C4-2B (cell line): ENCODE measurements around the gene ZNF366.

ENCODE experiments used
- CTCF ChIP-seq: fragments of 450-650 bp; conservative IDR thresholded peaks from 2 replicates; pipeline ENCODE4 v1.5.1; 2017; ENCODE audit warnings: mild to moderate bottlenecking
- ZFX ChIP-seq: fragments of 450-650 bp; IDR thresholded peaks from 2 replicates; pipeline ENCODE4 v1.6.1; 2017

DNA sequence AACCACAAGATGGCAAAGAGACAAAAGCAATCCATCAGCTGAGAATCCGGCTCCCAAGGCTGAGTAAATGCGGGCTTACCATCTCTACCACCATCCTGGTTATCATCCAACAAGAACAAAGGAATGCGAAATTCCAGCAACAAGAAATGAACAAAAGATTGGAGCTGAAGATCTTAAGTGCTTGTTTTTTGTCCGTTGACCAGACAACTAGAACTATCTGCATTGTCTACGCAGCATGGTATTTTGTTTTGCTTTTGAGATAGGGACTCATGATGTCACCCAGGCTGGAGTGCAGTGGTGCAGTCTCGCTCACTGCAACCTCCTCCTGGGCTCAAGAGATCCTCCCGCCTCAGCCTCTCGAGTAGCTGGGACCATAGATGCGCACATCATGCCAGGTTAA, 88.9 kb downstream of the ZNF366 start:
- no peak for TF ChIP-seq CTCF
- TF ChIP-seq ZFX = no peak
